HG02981 (cell line): ENCODE data around the gene SLC35F3.

Source experiments
- ATAC-seq: cut with Tn5 transposase; IDR thresholded peaks from one replicate; pipeline ENCODE4 v1.9.1; 2021; ENCODE audit warnings: mild to moderate bottlenecking, moderate library complexity; ENCODE audit not compliant: unreplicated experiment

Gene SLC35F3

GRCh38 chr1:234340528-234340927, 436.1 kb downstream of the SLC35F3 start:
- ATAC-seq = no peak

GRCh38 chr1:234342774-234343173, 438.3 kb downstream of the SLC35F3 start:
- ATAC-seq = no peak

- ATAC-seq = no peak
Measured at GRCh38 chr1:234345237-234345636, 440.8 kb downstream of the SLC35F3 start.

GRCh38 chr1:234348964-234349363, 444.5 kb downstream of the SLC35F3 start:
- ATAC-seq = no peak

GRCh38 chr1:234355782-234356510, 451.5 kb downstream of the SLC35F3 start:
- ATAC-seq = no peak

- peak; percentile 63 for ATAC-seq
Measured at GRCh38 chr1:234356615-234357269, 452.3 kb downstream of the SLC35F3 start.

- no peak for ATAC-seq
Measured at GRCh38 chr1:234357831-234358230, 453.4 kb downstream of the SLC35F3 start.

- no peak for ATAC-seq
Measured at GRCh38 chr1:234361102-234361603, 456.7 kb downstream of the SLC35F3 start.

- no peak for ATAC-seq
Measured at GRCh38 chr1:234362558-234362957, 458.1 kb downstream of the SLC35F3 start.

- no peak for ATAC-seq
Measured at GRCh38 chr1:234368320-234369032, 464.0 kb downstream of the SLC35F3 start.

- no peak for ATAC-seq
Measured at GRCh38 chr1:234369033-234369430, 464.6 kb downstream of the SLC35F3 start.

- no peak for ATAC-seq
Measured at GRCh38 chr1:234369784-234370183, 465.3 kb downstream of the SLC35F3 start.

GRCh38 chr1:234371414-234371813, 466.9 kb downstream of the SLC35F3 start:
- ATAC-seq = no peak

- no peak for ATAC-seq
Measured at GRCh38 chr1:234372011-234372757, 467.7 kb downstream of the SLC35F3 start.

- ATAC-seq = peak; percentile 93
Measured at GRCh38 chr1:234373064-234373958, 468.8 kb downstream of the SLC35F3 start, which contains the start of gene COA6. Gene COA6 (plus strand): TSS chr1:234373456. CDS start chr1:234373467, 11 bp downstream.

GRCh38 chr1:234373959-234374254, 469.4 kb downstream of the SLC35F3 start:
- ATAC-seq = peak; percentile 8
